ENCODE measurements around the gene B3GNT3. TPM values are rescaled to one million over a fixed set of nuclear protein-coding genes. Genes with fewer than 3 reads are reported as not detected.

Gene B3GNT3
- total RNA-seq, 1 donor from 2014 or later: not detected

DNA sequence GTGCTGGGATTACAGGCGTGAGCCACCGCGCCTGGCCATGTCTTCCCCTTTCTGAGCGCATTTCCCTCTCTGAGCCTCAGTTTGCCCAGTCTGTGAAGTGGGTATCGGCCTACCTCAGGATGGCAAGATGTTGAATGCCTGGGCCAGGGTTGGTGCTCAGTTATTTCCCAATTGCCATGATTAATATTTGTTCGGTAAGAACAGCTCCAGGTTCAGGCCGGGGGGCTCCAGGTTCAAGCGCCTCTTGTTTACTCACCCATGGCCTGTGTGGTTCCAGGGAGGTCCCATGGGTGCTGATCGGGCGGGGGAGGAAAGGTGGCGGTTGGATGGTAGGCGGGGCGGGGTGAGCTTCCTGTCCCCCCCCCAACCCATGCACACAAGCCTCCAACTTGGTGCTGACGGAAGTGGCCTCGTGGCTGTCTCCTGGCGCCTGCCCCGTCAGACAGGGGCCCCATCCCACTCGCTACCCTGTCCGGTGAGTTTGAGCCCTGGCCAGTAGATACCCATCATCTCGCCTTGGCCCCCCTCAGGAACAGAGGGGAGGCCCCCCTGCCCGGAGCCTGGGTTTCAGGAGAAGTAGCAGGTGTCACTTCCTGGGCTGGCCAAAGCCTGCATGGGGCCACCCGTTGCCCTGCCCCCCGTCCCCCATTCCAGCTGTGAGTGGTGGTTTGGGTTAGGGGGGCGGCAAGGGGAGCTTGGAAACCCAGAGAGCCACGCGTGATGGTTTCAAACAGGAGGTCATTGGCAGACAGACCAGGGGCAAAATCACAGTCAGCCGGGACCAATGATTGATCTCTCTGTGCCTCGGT lies 43.6 kb upstream of the B3GNT3 start, which contains the start of gene FCHO1:
Gene FCHO1, plus strand, starts transcription at position 375 of the 809 bp plus-strand sequence. CDS start 3,688 bp downstream, outside the sequence.
- CTCF ChIA-PET: interaction anchor here (1.0 to 1.8 kb wide), 2 partner anchors 15 to 23 kb away, joined by 3 to 7 read pairs; no protein-coding TSS in a partner anchor

DNA sequence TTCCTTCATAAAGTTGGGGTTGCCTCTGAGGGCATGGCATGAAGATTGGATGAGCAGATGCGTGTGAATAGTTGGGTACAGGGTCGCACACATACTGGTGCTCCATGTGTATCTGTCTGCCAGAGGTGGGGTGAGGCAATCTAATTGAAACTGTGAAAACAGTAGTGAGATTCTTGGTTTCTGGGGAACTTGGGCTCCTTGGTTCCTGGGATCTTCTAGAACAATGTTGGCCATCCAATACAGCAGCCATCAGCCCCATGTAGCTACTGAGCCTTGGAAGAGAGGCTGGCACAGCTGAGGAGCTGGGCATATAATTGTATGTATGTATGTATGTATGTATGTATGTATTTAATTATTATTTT lies 43.0 kb upstream of the B3GNT3 start:
- ChIA-PET POLR2A (interaction anchor here (0.6 to 7.1 kb wide), 14 partner anchors 10 to 419 kb away, joined by 3 to 109 read pairs (median 10); partner anchors contain the start of genes JAK3, MAP1S, PGLS and RPL18A), CTCF (interaction anchor here (1.0 to 1.7 kb wide), 4 partner anchors 15 to 108 kb away, joined by 3 to 6 read pairs (median 4); partner anchors contain the start of gene RPL18A)
- DNase-seq (no peak), ATAC-seq (ENCODE audit: low read depth) (no peak)
- H3K9me3 Mint-ChIP-seq: no peaks in the 10 kb centered on the region
- peaks cover 25% of the 10 kb centered on the region for H3K36me3 Mint-ChIP-seq (ENCODE audit: low read depth)
- peaks cover 87% of the 10 kb centered on the region for H3K4me1 Mint-ChIP-seq
- intact Hi-C loops (cut with micrococcal nuclease): loop anchor here (1.0 to 10.0 kb wide), 6 partner anchors 13 to 417 kb away; partner anchors contain the start of genes ANO8, ARRDC2, GTPBP3 and MAP1S
- TF ChIP-seq, protein P1, sequence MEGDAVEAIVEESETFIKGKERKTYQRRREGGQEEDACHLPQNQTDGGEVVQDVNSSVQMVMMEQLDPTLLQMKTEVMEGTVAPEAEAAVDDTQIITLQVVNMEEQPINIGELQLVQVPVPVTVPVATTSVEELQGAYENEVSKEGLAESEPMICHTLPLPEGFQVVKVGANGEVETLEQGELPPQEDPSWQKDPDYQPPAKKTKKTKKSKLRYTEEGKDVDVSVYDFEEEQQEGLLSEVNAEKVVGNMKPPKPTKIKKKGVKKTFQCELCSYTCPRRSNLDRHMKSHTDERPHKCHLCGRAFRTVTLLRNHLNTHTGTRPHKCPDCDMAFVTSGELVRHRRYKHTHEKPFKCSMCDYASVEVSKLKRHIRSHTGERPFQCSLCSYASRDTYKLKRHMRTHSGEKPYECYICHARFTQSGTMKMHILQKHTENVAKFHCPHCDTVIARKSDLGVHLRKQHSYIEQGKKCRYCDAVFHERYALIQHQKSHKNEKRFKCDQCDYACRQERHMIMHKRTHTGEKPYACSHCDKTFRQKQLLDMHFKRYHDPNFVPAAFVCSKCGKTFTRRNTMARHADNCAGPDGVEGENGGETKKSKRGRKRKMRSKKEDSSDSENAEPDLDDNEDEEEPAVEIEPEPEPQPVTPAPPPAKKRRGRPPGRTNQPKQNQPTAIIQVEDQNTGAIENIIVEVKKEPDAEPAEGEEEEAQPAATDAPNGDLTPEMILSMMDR (IDR thresholded peaks at IDR 0.05): no peak
- H3K27ac Mint-ChIP-seq: peak overlapping the region; percentile 96
- H3K4me3 Mint-ChIP-seq: peak overlapping the region; percentile 93
- no peaks in the 10 kb centered on the region for H3K27me3 Mint-ChIP-seq

More for the DNA sequence above, 43.6 kb upstream of the B3GNT3 start, which contains the start of gene FCHO1:
- H3K27ac Mint-ChIP-seq: peak within 1 kb of the TSS; percentile 96
- H3K4me1 Mint-ChIP-seq: peaks cover 86% of the 10 kb centered on the region
- ATAC-seq (ENCODE audit: low read depth) (peak; percentile 61), DNase-seq (peak; percentile 80)
- H3K4me3 Mint-ChIP-seq: peak within 1 kb of the TSS; percentile 93
- H3K36me3 Mint-ChIP-seq (ENCODE audit: low read depth): peaks cover 20% of the 10 kb centered on the region
- H3K27me3 Mint-ChIP-seq: no peaks in the 10 kb centered on the region
- no peaks in the 10 kb centered on the region for H3K9me3 Mint-ChIP-seq
- intact Hi-C loops (cut with micrococcal nuclease): loop anchor here (1.0 to 10.0 kb wide), 6 partner anchors 12 to 417 kb away; partner anchors contain the start of genes ANO8, ARRDC2, GTPBP3 and MAP1S
- TF ChIP-seq, protein P1 (IDR thresholded peaks at IDR 0.05): no peak
- POLR2A ChIA-PET: interaction anchor here (0.6 to 7.1 kb wide), 24 partner anchors 10 to 420 kb away, joined by 3 to 109 read pairs (median 6); partner anchors contain the start of genes BST2, CCDC124, JAK3 and MAP1S

DNA sequence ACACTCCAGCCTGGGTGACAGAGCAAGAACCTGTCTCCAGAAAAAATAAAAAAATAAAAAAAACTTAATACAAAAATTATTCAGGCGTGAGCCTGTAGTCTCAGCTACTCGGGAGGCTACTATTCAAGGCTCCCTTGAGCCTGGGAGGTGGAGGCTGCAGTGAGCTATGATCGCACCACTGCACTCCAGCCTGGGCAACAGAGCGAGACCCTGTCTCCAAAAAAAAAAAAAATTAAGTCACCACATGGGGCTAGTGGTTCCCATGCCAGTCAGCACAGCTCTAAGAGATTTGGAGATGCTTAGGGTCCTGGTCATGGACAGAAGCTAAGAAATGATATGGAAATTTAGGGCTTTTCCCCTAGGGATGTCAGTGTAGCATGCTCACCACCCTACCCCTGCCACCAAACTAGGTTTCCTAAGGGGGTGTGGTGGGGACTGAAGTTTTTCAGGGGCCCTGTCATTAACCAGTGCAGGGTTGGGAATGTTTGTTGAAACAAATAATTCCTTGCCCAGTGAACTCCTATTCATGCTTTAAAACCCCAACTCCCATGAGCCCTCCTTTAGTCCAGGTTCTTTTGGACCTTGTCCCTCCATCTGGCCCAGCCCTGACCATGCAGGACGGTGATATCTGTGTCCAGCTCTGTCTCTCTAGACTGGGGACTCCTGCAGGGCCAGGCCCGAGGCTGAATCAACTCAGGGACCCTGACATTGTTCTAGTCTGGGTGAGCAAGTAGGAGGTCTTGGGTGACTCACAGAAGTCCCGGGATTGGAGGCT lies 41.9 kb upstream of the B3GNT3 start:
- ChIA-PET POLR2A (interaction anchor here (0.5 to 7.1 kb wide), 13 partner anchors 10 to 241 kb away, joined by 3 to 109 read pairs (median 7); partner anchors contain the start of genes JAK3, MAP1S and PGLS), CTCF (interaction anchor here (0.7 to 3.5 kb wide), 7 partner anchors 13 to 106 kb away, joined by 3 to 50 read pairs (median 6); partner anchors contain the start of gene RPL18A)
- Mint-ChIP-seq H3K36me3 (ENCODE audit: low read depth) (peaks cover 31% of the 10 kb centered on the region), H3K4me3 (peak overlapping the region; percentile 35), H3K4me1 (peaks cover 89% of the 10 kb centered on the region), H3K9me3 (no peaks in the 10 kb centered on the region), H3K27ac (no peak overlapping the region), H3K27me3 (no peaks in the 10 kb centered on the region)
- TF ChIP-seq, protein P1 (IDR thresholded peaks at IDR 0.05): no peak
- intact Hi-C loops (cut with micrococcal nuclease): loop anchor here (10.0 kb wide), 3 partner anchors 252 to 418 kb away; partner anchors contain the start of genes ANO8, ARRDC2, GTPBP3 and MAST3
- no peak for DNase-seq
- ATAC-seq (ENCODE audit: low read depth): no peak

DNA sequence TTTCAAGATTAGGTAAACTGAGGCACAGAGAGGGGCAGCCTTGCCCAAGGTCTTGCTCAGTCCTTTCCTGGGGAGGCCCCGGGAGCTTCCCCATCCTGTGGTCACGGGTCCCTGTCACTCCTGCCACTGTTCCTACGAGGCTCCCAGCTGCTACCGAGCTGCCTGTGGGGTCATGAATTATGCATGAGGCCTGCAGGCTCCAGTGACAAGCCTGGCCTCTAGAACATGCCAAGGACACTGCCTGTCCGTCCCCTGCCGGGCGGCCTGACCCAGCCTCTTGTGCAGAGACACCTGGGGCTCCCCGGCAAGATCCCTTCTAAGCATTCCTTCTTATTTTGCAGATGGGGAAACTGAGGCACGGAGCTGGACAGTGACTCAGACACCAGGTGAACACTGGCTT lies 41.0 kb upstream of the B3GNT3 start:
- ATAC-seq (ENCODE audit: low read depth) (no peak), DNase-seq (no peak)
- POLR2A ChIA-PET: interaction anchor here (0.5 to 7.1 kb wide), 19 partner anchors 9 to 1168 kb away, joined by 3 to 109 read pairs (median 5); partner anchors contain the start of genes CCDC124, COPE, JAK3 and JUND
- CTCF ChIA-PET: interaction anchor here (1.0 to 3.5 kb wide), 14 partner anchors 10 to 147 kb away, joined by 3 to 50 read pairs (median 12); partner anchors contain the start of genes MAP1S and RPL18A
- TF ChIP-seq, protein P1 (IDR thresholded peaks at IDR 0.05): no peak
- H3K27me3 Mint-ChIP-seq: no peaks in the 10 kb centered on the region
- H3K27ac Mint-ChIP-seq: peak overlapping the region; percentile 90
- H3K36me3 Mint-ChIP-seq (ENCODE audit: low read depth): peaks cover 40% of the 10 kb centered on the region
- H3K4me1 Mint-ChIP-seq: peaks cover 86% of the 10 kb centered on the region
- no peak overlapping the region for H3K4me3 Mint-ChIP-seq
- intact Hi-C loops (cut with micrococcal nuclease): loop anchor here (10.0 kb wide), 3 partner anchors 251 to 419 kb away; partner anchors contain the start of genes ANO8, ARRDC2, GTPBP3 and MAST3
- H3K9me3 Mint-ChIP-seq: no peaks in the 10 kb centered on the region
